ENCODE data around the gene SSBP3.
"Not testable (repeated sequence)": the region's sequence is repeated elsewhere in the genome, so short reads cannot be mapped to it uniquely, and the experiment has no call there.

Gene SSBP3

DNA sequence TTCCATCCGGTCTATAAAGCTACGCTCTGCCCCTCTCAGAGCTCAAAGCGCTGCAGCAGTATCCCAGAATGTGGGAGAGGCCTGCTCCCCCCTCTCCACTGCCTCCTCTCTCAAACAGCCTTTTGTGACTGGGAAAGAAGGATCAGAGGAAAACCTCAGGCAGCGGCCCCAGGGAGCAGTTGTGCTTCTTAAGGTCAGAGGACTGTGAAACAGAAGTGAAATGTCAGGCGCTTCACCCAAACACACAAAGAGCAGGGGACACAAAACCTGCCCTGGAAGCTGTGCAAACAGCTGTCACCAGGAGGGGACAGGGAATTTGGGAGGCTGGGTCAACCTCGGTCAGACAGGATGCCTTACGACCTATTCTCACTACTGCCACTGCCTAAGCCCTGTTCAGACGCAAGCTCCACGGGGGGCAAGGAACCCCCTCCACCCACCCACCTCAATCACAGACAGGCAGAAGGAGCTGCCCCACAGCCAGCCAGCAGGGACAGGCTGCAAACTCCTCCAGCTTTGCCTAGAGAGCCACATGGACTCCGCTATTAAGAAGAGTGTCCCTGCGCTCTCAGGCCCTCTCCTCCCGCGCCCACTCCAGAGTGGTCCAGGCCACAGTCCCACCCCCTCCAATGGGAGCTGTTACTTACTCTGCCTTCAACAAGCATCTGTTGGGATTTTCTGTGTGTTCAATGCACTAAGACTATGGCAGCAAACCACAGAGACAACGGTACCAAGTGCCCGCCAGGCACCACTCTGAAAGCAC, 14.6 kb downstream of the SSBP3 start:
- Histone ChIP-seq H2AFZ (ENCODE audit: low read depth, low read length, severe bottlenecking) (no peak overlapping the region), H3K9me2 (replicated peaks; ENCODE audit: insufficient read depth, low read length) (no peaks in the 10 kb centered on the region), H3K4me3 (ENCODE audit: insufficient read depth, low read length, poor library complexity, severe bottlenecking) (no peak overlapping the region), H3K9me3 (ENCODE audit: insufficient read depth, low read length) (no peaks in the 10 kb centered on the region), H3K27me3 (ENCODE audit: low read length) (no peaks in the 10 kb centered on the region), H3F3A (ENCODE audit: insufficient read depth) (no peaks in the 10 kb centered on the region), H3K79me2 (ENCODE audit: insufficient read depth, low read length) (no peaks in the 10 kb centered on the region), H4K20me1 (ENCODE audit: low read depth, low read length) (no peaks in the 10 kb centered on the region), H3K27ac (ENCODE audit: low read depth, low read length) (no peak overlapping the region), H3K36me3 (ENCODE audit: low read length) (no peaks in the 10 kb centered on the region), H3K9ac (ENCODE audit: low read length) (no peak overlapping the region), H3K4me2 (ENCODE audit: low read depth, low read length, poor library complexity, severe bottlenecking) (no peak overlapping the region)
- TF ChIP-seq EZH2phosphoT487 (conservative IDR thresholded peaks at IDR 0.05; ENCODE audit: low read length) = no peak
- TF ChIP-seq CTCF (IDR thresholded peaks at IDR 0.05; ENCODE audit: insufficient read depth, low read length, poor library complexity, severe bottlenecking) = no peak

GRCh38 chr1:54390655-54391054, 15.5 kb downstream of the SSBP3 start:
- Histone ChIP-seq H3F3A (ENCODE audit: insufficient read depth) (no peaks in the 10 kb centered on the region), H2AFZ (ENCODE audit: low read depth, low read length, severe bottlenecking) (no peak overlapping the region), H3K36me3 (ENCODE audit: low read length) (no peaks in the 10 kb centered on the region), H3K27ac (ENCODE audit: low read depth, low read length) (no peak overlapping the region), H4K20me1 (ENCODE audit: low read depth, low read length) (no peaks in the 10 kb centered on the region), H3K4me3 (ENCODE audit: insufficient read depth, low read length, poor library complexity, severe bottlenecking) (no peak overlapping the region), H3K9me3 (ENCODE audit: insufficient read depth, low read length) (no peaks in the 10 kb centered on the region), H3K79me2 (ENCODE audit: insufficient read depth, low read length) (no peaks in the 10 kb centered on the region), H3K4me2 (ENCODE audit: low read depth, low read length, poor library complexity, severe bottlenecking) (no peak overlapping the region), H3K9me2 (replicated peaks; ENCODE audit: insufficient read depth, low read length) (no peaks in the 10 kb centered on the region), H3K27me3 (ENCODE audit: low read length) (no peaks in the 10 kb centered on the region), H3K9ac (ENCODE audit: low read length) (no peak overlapping the region)
- TF ChIP-seq CTCF (IDR thresholded peaks at IDR 0.05; ENCODE audit: insufficient read depth, low read length, poor library complexity, severe bottlenecking) = no peak
- no peak for TF ChIP-seq EZH2phosphoT487 (conservative IDR thresholded peaks at IDR 0.05; ENCODE audit: low read length)

DNA sequence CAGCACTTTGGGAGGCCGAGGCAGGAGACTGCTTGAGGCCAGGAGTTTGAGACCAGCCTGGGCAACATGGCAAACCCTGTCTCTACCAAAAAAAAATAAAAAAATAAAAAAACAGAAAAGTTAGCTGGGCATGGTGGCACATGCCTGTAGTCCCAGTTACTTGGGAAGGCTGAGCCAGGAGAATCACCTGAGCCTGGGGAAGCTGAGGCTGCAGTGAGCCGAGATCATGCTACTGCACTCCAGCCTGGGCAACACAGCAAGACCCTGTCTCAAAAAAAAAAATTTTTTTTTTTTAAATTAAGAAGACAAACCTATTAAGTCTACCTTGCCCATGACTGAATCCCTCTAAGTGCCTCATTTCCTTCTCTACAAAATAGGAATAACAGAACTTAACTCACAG, 16.6 kb downstream of the SSBP3 start:
- H3K9ac ChIP-seq (ENCODE audit: low read length); H3K79me2 ChIP-seq (ENCODE audit: insufficient read depth, low read length); H3K4me3 ChIP-seq (ENCODE audit: insufficient read depth, low read length, poor library complexity, severe bottlenecking); H3K9me3 ChIP-seq (ENCODE audit: insufficient read depth, low read length); H3K4me2 ChIP-seq (ENCODE audit: low read depth, low read length, poor library complexity, severe bottlenecking); H3K36me3 ChIP-seq (ENCODE audit: low read length); H3F3A ChIP-seq (ENCODE audit: insufficient read depth); H3K9me2 ChIP-seq (replicated peaks; ENCODE audit: insufficient read depth, low read length); H3K27ac ChIP-seq (ENCODE audit: low read depth, low read length); H2AFZ ChIP-seq (ENCODE audit: low read depth, low read length, severe bottlenecking); H4K20me1 ChIP-seq (ENCODE audit: low read depth, low read length); H3K27me3 ChIP-seq (ENCODE audit: low read length): not testable (repeated sequence)

GRCh38 chr1:54387419-54387818, 18.8 kb downstream of the SSBP3 start:
- no peak overlapping the region for H3K27ac ChIP-seq (ENCODE audit: low read depth, low read length)
- H3K4me3 ChIP-seq (ENCODE audit: insufficient read depth, low read length, poor library complexity, severe bottlenecking) = no peak overlapping the region
- no peaks in the 10 kb centered on the region for H3K36me3 ChIP-seq (ENCODE audit: low read length)
- no peak overlapping the region for H2AFZ ChIP-seq (ENCODE audit: low read depth, low read length, severe bottlenecking)
- H3K4me2 ChIP-seq (ENCODE audit: low read depth, low read length, poor library complexity, severe bottlenecking) = no peak overlapping the region
- H3K9me3 ChIP-seq (ENCODE audit: insufficient read depth, low read length) = no peaks in the 10 kb centered on the region
- TF ChIP-seq CTCF (IDR thresholded peaks at IDR 0.05; ENCODE audit: insufficient read depth, low read length, poor library complexity, severe bottlenecking) (no peak), EZH2phosphoT487 (conservative IDR thresholded peaks at IDR 0.05; ENCODE audit: low read length) (no peak)
- no peaks in the 10 kb centered on the region for H4K20me1 ChIP-seq (ENCODE audit: low read depth, low read length)
- no peaks in the 10 kb centered on the region for H3F3A ChIP-seq (ENCODE audit: insufficient read depth)
- no peaks in the 10 kb centered on the region for H3K27me3 ChIP-seq (ENCODE audit: low read length)
- H3K9me2 ChIP-seq (replicated peaks; ENCODE audit: insufficient read depth, low read length) = no peaks in the 10 kb centered on the region
- H3K9ac ChIP-seq (ENCODE audit: low read length) = no peak overlapping the region
- no peaks in the 10 kb centered on the region for H3K79me2 ChIP-seq (ENCODE audit: insufficient read depth, low read length)
